Erythroblast (primary cell): Measurements from ENCODE around the gene PLEKHA5.

ENCODE experiments used
- GATA1 ChIP-seq: IDR thresholded peaks from 2 replicates; pipeline ENCODE4 v1.6.1; 2011; ENCODE audit warnings: low read depth, mild to moderate bottlenecking, control low read depth, low read length, moderate library complexity
- POLR2A ChIP-seq: IDR thresholded peaks from 2 replicates; pipeline ENCODE4 v1.6.1; 2011; ENCODE audit warnings: mild to moderate bottlenecking, low read length

DNA sequence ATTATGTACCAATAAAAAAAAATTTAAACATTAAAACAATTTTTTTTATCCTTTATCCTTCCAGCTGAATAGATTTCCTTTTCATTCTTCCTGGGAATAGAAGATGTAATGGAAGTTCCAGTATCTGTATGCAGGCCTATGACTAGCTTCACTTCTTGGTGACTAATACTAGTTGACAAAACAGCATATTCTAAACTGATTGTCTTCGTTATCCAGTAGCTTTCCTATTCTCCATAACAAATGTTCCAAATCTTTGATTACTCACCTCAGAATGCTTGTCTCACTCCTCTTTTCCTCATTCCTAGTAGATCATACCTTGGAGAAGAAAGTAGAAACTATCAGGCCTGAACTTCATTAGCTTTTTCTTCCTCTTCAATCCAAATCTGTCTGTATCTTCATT lies 70.7 kb downstream of the PLEKHA5 start:
- TF ChIP-seq POLR2A, result no peak
- no peak for TF ChIP-seq GATA1
